ENCODE measurements around the gene MACROD1. TPM values are rescaled to one million over a fixed set of nuclear protein-coding genes. Genes with fewer than 3 reads are reported as not detected.
A peak's percentile ranks its signal among the peaks of the same experiment; 100 is the strongest.

The MACROD1 gene
- total and polyA plus RNA-seq, 2 of the 13 experiments (the other 11 are each of a cell fraction or from before 2014, with no cell fraction given) = 23.1 to 34.5 TPM

GRCh38 chr11:64007160-64007628 is 158.7 kb downstream of the MACROD1 start (continued):
- TF ChIP-seq HOXA7 (CRISPR knock-in tag; IDR thresholded peaks at IDR 0.05) (no peak), KAT7 (CRISPR knock-in tag; IDR thresholded peaks at IDR 0.05; ENCODE audit: borderline replicate concordance) (no peak), PAX8 (CRISPR knock-in tag; IDR thresholded peaks at IDR 0.05; ENCODE audit: borderline replicate concordance) (0 out of 2 replicates have a peak, but pooled peaks have one; percentile 51), TRAFD1 (CRISPR knock-in tag; IDR thresholded peaks at IDR 0.05; ENCODE audit: borderline replicate concordance) (no peak), ZNF160 (CRISPR knock-in tag; IDR thresholded peaks at IDR 0.05) (no peak), ZNF660 (CRISPR knock-in tag; IDR thresholded peaks at IDR 0.05; ENCODE audit: borderline replicate concordance, low read depth) (no peak), ZMAT3 (CRISPR knock-in tag; conservative IDR thresholded peaks at IDR 0.05) (0 out of 2 replicates have a peak, but pooled peaks have one; percentile 5), MAX (IDR thresholded peaks at IDR 0.05) (0 out of 2 replicates have a peak, but pooled peaks have one; percentile 15), ZKSCAN5 (CRISPR knock-in tag; IDR thresholded peaks at IDR 0.05) (peak; percentile 65; the same call in 1 of the 2 replicates), ZZZ3 (CRISPR knock-in tag; IDR thresholded peaks at IDR 0.05; ENCODE audit: borderline replicate concordance) (0 out of 2 replicates have a peak, but pooled peaks have one; percentile 48), ZNF740 (CRISPR knock-in tag; IDR thresholded peaks at IDR 0.05) (no peak), ZNF546 (CRISPR knock-in tag; conservative IDR thresholded peaks at IDR 0.05) (no peak), RBAK (CRISPR knock-in tag; IDR thresholded peaks at IDR 0.05) (no peak)

Measured in HepG2 (cell line).